ENCODE results near the gene TMEM59. TPM values are rescaled to one million over a fixed set of nuclear protein-coding genes. Genes with fewer than 3 reads are reported as not detected.
A peak's percentile ranks its signal among the peaks of the same experiment; 100 is the strongest.

The TMEM59 gene
- total and polyA plus RNA-seq, 4 donors, result 152 to 468 (median 336) TPM

DNA sequence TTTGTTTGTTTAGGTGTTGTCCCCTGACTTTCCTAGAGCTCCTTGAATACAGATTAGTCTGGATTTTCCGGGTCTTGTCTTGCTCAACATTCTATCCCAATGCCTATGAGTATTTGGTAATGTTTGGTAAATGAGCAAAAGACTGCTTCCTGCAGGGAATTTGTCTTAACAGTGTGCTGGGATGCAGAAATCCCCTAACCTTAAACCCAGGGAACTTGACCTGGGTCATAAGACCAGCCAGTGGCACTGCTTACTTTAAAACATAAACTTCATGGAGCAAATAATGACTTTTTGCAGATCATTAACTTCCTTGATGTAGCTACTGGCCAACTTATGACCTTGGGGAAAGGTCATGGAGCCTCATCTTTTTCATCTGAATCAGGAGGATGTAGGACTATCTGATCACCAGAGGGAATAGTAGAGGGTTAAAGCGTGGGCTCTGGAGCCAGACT is 27.6 kb upstream of the TMEM59 start:
- Histone ChIP-seq H3K9me3 (ENCODE audit: control insufficient read depth in 4 of 4, insufficient read depth in 3 of 4, low read length in 3 of 4) (no peaks in the 10 kb centered on the region), H3K9ac (ENCODE audit: insufficient read depth in 1 of 2, low read length in 2 of 2) (no peak overlapping the region), H3K4me1 (ENCODE audit: control insufficient read depth in 5 of 5, insufficient read depth in 5 of 5, low read length in 5 of 5) (peaks cover 0 to 7% (median 0%) of the 10 kb centered on the region in 5 donors), H3K4me3 (no peak overlapping the region), H3K27me3 (ENCODE audit: control insufficient read depth in 3 of 3, insufficient read depth in 3 of 3, low read length in 2 of 3) (no peaks in the 10 kb centered on the region), H3K36me3 (ENCODE audit: control insufficient read depth in 4 of 4, insufficient read depth in 4 of 4, low read length in 4 of 4) (no peaks in the 10 kb centered on the region), H3K27ac (ENCODE audit: low read depth in 1 of 2, low read length in 1 of 2) (no peak overlapping the region)
- ATAC-seq (ENCODE audit: insufficient read depth, low FRiP score) (no peak), DNase-seq (no peak)
- TF ChIP-seq, protein P1, sequence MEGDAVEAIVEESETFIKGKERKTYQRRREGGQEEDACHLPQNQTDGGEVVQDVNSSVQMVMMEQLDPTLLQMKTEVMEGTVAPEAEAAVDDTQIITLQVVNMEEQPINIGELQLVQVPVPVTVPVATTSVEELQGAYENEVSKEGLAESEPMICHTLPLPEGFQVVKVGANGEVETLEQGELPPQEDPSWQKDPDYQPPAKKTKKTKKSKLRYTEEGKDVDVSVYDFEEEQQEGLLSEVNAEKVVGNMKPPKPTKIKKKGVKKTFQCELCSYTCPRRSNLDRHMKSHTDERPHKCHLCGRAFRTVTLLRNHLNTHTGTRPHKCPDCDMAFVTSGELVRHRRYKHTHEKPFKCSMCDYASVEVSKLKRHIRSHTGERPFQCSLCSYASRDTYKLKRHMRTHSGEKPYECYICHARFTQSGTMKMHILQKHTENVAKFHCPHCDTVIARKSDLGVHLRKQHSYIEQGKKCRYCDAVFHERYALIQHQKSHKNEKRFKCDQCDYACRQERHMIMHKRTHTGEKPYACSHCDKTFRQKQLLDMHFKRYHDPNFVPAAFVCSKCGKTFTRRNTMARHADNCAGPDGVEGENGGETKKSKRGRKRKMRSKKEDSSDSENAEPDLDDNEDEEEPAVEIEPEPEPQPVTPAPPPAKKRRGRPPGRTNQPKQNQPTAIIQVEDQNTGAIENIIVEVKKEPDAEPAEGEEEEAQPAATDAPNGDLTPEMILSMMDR (IDR thresholded peaks at IDR 0.05; ENCODE audit: control extremely low read depth, extremely low read depth), result no peak
- WGBS, 2 donors, result 83 to 90% methylated on average over 2 of the region's 2 CpGs

DNA sequence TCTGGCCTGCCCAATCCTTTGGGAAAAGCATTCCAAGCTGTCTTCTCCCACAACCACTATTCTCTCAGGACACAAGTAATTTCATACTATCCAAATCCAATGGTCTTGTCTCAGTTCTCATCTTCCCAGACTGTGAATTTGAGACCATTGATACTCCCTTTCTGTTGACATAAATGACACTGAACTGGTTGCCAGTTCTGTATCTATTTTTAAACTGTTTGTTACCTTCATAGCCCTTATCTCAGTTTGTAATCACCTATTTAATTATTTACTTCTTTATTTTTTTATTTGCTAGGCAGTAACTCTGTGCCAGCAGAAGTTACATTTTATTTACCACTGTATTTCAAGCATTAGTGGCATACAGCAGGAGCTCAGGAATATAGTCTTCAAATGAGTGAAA is 24.4 kb upstream of the TMEM59 start:
- Histone ChIP-seq H3K27me3 (ENCODE audit: control insufficient read depth in 3 of 3, insufficient read depth in 3 of 3, low read length in 2 of 3) (no peaks in the 10 kb centered on the region), H3K4me3 (no peak overlapping the region), H3K9ac (ENCODE audit: insufficient read depth in 1 of 2, low read length in 2 of 2) (no peak overlapping the region), H3K36me3 (ENCODE audit: control insufficient read depth in 4 of 4, insufficient read depth in 4 of 4, low read length in 4 of 4) (no peaks in the 10 kb centered on the region), H3K4me1 (ENCODE audit: control insufficient read depth in 5 of 5, insufficient read depth in 5 of 5, low read length in 5 of 5) (peaks cover 0 to 7% (median 0%) of the 10 kb centered on the region in 5 donors), H3K27ac (ENCODE audit: low read depth in 1 of 2, low read length in 1 of 2) (no peak overlapping the region), H3K9me3 (ENCODE audit: control insufficient read depth in 4 of 4, insufficient read depth in 3 of 4, low read length in 3 of 4) (no peaks in the 10 kb centered on the region)
- TF ChIP-seq, protein P1 (IDR thresholded peaks at IDR 0.05; ENCODE audit: control extremely low read depth, extremely low read depth), result no peak
- no peak for ATAC-seq (ENCODE audit: insufficient read depth, low FRiP score)
- DNase-seq, result no peak

DNA sequence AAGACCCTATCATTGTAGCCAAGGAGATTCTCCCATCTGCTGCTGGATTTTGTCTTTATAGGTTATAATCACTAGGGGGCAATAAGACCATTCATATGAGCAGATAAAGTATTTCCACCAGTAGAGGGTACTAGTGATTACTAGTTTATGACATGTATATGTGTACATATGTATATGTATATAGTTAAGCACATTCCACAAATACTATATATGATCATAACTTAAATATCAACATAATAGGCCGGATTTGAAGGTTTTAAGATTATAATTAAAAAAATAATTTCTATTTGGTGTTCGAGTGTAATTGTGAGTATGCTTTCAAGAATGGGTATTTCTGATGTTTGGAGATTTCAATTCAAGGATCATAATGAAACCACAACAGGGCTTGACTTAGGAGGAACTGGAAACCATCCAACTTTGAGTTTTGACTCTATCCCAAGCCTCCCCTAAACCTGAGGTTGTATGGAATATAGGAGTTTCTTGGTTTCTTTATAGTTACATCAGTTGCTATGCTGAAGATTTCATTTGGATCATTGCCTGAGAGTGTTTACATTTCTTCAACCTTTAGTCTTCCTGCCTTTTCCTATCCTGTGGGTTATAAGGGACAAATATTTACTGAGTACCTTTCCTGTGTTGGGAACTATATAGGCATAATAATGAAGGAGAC is 17.3 kb upstream of the TMEM59 start:
- peaks cover 0 to 3% (median 0%) of the 10 kb centered on the region in 4 donors for H3K36me3 ChIP-seq (ENCODE audit: control insufficient read depth in 4 of 4, insufficient read depth in 4 of 4, low read length in 4 of 4)
- H3K27ac ChIP-seq (ENCODE audit: low read depth in 1 of 2, low read length in 1 of 2), result no peak overlapping the region
- TF ChIP-seq, protein P1 (IDR thresholded peaks at IDR 0.05; ENCODE audit: control extremely low read depth, extremely low read depth), result peak; percentile 93
- H3K9me3 ChIP-seq (ENCODE audit: control insufficient read depth in 4 of 4, insufficient read depth in 3 of 4, low read length in 3 of 4), result no peaks in the 10 kb centered on the region
- no peak overlapping the region for H3K9ac ChIP-seq (ENCODE audit: insufficient read depth in 1 of 2, low read length in 2 of 2)
- H3K4me1 ChIP-seq (ENCODE audit: control insufficient read depth in 5 of 5, insufficient read depth in 5 of 5, low read length in 5 of 5), result peaks cover 0 to 8% (median 0%) of the 10 kb centered on the region in 5 donors
- H3K4me3 ChIP-seq, result no peak overlapping the region
- WGBS, 2 donors, result 2 to 4% methylated on average over 2 of the region's 2 CpGs
- DNase-seq, result peak in 2 of 3 donors; percentile 83 to 84
- ATAC-seq (ENCODE audit: insufficient read depth, low FRiP score), result peak; percentile 66
- no peaks in the 10 kb centered on the region for H3K27me3 ChIP-seq (ENCODE audit: control insufficient read depth in 3 of 3, insufficient read depth in 3 of 3, low read length in 2 of 3)

All from lung (tissue), 12 donors.